ENCODE data around the gene BAHCC1.
"Not testable (repeated sequence)": the region's sequence is repeated elsewhere in the genome, so short reads cannot be mapped to it uniquely, and the experiment has no call there.

The BAHCC1 gene

DNA sequence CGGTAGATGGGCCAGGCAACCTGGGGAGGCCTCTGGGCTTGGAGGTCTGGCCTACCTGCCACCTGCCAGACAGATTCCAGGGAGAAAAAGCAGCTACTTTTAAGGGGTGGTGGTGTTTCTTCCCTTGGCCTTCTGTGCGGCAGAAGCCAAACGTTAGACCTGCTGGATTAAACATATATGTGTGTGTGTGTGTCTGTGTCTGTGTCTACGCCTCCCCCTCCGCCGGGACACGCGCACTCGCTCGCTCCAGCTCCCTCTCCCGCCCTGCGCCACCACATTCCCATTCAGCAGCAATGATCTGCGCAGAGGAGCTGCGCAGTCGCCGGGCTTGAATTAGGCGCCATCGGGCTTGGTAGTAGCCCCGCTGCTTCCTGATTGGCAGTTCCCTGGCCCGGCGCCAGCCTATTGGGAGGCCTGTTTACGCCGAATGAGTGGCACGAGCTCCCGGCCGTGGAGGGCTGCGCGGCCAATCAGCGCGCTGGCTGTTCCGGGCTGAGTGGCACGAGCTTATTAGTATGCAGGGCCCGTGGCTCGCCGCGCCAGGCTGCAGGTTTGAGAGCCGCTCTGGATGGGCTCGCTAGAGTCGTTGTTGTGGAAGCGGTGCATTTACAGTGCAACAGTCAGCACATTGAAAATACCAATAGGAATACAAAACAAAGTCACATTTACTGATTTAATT, at the start of gene BAHCC1:
Gene BAHCC1 (plus strand): TSS at position 537 of the 679 bp plus-strand sequence. CDS start 4,283 bp downstream, outside the sequence.
- DNase-seq: peak; percentile 86

DNA sequence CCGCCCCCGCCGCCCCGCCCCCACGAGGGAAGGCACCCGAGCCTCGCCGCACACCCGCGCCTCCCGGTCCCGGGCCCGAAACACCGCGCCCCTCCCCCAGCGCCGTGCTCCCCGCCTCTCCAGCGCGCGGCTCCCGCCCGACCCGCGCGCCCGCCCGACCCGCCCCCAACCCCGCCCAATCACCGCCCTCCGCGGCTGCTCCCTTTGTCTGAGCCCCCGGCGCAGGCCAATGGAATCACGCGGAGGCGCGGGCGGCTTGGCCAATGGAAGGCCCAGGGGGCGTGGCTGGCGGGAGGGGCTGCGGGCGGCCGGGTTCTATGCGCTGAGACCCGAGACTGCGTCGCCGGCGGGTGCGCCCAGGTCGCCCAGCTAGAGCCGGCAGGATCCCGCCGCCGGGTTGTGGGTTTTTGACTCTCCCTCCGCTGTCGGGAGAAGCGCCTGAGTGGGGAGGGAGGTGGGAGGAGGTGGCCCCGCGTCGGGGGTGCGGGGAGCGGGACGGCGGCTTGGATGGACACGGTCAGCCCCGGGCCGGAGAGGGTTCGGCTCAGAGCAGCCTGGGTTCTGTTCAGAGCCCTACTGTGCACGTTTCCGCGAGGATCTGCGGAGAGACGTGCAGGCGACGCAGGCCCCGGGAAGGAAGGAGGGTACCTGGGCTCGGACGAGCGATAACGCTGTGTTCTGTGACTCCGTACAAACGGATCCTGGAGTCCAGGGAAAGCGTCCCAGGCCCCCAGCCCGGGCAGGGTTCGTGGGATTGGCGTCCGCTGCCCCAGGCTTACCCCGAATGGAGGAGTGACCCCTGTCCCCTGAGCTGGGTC, 49.0 kb upstream of the BAHCC1 start:
- peak; percentile 96 for DNase-seq

DNA sequence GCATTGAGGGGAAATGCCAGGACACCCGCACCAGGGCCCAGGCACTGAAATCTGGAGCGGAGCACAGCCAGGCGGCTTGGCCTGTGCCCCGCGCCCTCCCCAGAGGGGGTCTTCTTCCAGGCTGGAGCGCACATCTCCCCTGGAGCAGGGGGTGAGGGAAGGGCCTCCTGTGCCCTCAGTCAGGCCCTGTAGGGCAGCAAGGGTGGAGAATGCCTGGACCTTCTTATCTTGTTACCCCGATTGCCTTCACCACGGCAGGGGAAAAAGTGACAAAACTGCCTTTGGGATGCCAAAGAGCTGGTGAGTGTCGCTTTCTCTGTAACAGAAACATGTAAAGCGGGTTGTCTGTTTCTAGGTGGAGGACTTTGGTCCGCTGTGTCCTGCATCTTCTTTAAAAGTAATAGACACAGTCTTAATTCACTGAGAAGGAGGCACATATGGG, 48.3 kb upstream of the BAHCC1 start:
- DNase-seq: no peak

DNA sequence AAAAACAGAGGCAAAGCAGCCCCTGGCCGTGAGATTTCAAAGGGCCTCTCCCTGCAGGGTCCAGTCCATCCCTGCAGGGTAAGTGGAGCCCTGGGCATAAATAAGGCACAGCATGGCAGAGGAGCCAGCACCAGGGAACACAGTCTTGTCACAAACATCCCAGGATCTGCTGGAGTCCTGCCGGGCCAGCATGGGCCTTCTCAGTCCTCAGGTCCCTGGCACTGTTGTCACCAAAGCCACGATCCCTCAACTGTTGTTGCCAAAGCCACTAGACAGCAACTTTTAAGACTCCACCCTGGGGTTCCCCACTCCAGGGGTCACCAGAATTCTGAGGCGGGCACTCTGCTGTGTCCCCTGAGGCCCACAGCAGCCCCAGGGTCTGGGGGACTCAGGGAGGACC, 47.8 kb upstream of the BAHCC1 start:
- no peak for DNase-seq

DNA sequence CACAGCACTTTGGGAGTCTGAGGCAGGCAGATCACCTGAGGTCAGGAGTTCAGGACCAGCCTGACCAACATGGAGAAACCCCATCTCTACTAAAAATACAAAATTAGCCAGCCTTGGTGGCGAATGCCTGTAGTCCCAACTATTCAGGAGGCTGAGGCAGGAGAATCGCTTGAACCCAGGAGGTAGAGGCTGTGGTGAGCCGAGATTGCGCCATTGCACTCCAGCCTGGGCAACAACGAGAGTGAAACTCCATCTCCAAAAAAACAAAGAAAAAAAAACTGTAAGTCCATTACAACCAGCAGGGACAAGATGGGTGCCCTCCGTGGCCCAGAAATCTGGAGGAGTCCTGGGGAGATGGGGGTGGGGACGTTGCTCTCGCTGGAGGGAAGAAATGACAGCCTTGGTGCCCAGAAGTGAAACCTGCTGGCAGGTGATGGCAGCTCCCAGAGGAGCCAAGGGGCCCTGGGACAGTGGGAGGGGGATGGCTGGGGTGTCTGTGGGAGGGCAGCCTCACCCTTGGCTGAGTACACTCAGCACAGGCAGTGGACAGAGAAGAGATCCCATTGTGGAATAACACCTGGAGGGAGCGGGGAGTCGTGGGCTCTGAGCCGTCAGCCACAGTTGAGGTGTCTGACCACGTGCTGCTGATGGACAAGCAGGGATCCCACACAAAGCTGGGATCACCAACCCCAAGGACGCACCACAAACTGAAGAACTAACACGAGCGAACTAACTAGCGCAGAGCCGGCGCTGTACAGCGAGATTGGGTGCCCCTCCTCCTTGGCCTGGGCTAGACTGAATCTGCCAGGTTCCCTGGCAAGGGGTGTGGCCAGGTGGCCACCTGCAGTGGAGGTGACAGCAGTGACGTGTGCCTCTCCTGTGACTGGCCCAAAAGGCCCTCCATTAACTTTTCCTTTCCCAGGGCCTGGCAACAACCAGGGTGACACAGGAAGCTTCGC, 46.9 kb upstream of the BAHCC1 start:
- no peak for DNase-seq

DNA sequence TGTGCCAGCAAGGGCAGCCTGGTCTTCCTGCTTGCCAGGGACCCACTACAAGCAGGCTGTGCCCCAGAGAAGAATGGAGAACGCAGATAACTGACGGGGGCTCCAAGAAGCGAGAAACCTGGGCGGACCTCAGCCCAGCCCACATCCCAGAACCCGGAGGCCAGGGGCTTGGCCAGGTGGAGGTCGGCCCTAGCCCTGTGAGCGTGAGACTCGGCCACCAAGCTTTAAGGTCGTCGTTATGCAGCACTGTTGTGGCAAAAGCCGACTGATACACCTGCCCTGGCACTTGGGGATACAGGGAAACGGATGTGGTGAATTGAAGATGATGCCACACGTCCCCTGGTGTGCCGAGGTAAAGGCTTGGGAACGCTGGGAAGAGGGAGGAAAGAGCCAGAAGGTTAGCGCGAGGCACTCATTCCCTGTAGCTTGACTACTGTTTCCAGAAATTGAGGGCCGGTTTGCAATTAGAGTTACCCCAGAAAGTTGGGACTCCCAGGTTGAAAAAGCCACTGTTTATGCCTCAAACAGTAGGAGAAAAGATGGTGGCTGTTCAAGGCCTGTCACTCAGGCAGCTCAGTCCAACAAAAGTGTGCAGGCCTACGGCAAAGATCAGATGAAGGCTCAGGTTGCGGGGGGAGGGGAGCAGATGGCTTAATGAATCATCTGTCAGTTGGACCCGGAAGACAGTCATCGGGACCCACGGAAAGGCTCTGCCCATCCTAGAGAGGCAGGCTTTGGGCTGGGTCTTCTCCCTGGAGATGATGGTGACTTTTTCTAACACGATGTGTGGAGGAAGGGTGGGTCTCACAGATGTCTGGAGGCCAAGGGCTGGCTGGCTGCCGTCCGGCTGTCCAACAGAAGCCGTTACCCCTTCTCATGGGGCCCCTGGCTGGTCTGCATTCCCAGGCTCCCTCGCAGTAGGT, 45.6 kb upstream of the BAHCC1 start:
- no peak for DNase-seq

DNA sequence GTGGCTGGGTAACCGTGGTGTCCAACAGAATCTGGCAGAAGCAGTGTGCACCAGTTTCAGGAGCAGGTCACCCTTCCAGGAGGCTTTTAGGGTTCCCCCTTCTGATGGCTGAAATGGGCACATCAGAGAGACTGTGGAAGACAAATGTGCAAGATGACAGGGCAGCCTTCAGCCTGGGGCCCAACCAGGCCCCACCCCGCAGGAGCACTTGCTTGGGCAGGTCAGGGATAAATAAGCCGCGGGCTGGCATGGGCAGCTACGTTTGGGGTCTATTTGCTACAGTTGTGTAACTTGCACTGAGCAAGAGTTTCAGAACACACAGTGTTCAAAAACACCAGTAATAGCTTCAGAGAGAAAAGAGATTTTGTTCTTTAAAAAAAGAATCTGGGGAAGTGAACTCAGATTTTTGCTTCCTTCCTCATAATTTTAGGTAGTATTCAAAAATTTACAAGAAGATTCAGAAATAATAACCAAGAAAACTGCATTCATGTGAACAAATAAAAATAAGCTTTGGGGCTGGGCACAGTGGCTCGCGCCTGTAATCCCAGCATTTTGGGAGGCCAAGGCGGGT, 44.9 kb upstream of the BAHCC1 start:
- DNase-seq: no peak

DNA sequence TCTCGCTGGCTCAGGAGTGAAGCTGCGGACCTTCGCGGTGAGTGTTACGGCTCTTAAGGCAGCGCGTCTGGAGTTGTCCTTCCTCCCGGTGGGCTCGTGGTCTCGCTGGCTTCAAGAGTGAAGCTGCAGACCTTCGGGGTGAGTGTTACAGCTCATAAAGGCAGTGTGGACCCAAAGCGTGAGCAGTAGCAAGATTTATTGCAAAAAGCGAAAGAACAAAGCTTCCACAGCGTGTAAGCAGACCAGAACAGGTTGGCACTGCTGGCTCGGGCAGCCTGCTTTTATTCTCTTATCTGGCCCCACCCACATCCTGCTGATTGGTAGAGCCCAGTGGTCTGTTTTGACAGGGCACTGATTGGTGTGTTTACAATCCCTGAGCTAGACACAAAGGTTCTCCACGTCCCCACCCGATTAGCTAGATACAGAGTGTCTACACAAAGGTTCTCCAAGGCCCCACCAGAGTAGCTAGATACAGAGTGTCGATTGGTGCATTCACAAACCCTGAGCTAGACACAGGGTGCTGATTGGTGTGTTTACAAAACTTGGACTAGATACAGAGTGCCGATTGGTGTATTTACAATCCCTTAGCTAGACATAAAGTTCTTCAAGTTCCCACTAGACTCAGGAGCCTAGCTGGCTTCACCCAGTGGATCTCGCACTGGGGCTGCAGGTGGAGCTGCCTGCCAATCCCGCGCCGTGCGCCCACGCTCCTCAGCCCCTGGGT, 43.8 kb upstream of the BAHCC1 start:
- not testable (repeated sequence) for DNase-seq

DNA sequence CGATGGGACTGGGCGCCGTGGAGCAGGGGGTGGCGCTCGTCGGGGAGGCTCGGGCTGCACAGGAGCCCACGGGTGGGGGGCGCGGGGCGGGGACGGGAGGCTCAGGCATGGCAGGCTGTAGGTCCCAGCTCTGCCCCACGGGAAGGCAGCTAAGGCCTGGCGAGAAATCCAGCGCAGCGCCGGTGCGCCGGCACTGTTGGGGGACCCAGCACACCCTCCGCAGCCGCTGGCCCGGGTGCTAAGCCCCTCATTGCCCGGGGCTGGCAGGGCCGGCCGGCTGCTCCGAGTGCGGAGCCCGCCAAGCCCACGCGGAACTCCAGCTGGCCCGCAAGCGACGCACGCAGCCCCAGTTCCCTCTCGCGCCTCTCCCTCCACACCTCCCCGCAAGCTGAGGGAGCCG, 43.2 kb upstream of the BAHCC1 start:
- not testable (repeated sequence) for DNase-seq

DNA sequence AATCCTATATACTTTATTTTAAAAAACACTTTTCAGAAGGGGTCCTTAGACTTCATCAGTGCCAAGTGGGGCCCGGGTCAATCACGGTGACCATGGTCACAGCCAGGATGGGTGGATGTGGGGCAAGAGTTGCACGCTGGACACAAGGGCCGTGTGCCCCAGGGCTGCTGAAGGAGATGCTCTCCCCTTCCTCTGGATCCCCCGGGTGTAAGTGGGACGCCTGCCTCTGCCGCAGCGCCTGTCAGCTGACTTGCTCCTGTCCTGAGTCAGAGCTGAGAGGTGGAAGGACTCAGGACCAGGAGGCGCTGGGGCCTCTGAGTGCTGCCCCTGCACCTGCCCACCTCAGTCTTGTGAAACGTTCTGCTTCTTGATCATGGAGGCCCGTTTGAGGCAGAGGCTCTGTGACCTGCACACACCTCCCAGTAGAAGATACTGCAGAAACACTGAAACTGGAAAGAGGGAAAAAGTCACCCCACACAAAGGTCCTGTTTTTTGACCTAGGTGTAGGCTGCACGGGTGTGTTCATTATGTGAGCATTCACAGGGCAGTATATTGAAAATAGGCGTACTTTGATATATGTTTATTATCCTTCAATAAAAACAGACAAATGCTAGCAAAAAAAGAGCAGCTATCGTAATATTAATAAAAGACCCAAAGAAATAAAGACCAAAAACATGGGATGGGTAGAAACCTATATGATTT, 40.9 kb upstream of the BAHCC1 start:
- no peak for DNase-seq

DNA sequence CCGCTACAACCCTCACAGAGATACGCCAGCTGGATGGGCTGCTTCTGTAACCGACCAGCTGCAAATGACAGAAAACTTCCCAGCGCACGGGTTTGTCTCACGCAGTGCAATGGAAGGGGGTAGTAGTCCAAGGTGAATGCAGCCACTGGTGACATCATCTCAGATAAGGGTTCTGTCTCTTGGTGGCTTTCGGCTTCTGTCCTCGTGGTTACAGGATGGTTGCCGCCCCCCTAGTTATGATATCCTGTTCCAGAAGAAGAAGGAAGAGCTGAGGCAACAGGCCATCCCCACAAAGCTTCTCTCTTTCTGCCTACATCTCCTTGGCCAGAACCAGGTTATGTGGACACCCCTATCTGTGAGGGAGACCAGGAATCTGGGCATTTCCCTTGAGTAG, 40.3 kb upstream of the BAHCC1 start:
- DNase-seq: no peak

DNA sequence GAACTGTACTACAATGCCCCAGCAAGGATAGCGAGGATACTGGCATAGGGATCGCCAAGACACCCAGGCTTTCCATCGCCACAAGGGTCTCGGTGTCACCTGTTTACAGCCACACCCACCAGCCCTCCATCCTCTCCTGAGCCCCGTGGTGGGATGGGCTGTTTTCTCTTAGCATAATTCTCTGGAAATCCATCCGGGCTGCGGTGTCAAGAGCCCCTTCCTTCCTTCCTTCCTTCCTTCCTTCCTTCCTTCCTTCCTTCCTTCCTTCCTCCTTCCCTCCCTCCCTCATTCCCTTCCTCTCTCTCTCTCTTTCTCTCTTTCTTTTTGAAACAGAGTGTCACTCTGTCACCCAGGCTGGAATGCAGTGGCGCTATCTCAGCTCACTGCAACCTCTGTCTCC, 36.0 kb upstream of the BAHCC1 start:
- no peak for DNase-seq

DNA sequence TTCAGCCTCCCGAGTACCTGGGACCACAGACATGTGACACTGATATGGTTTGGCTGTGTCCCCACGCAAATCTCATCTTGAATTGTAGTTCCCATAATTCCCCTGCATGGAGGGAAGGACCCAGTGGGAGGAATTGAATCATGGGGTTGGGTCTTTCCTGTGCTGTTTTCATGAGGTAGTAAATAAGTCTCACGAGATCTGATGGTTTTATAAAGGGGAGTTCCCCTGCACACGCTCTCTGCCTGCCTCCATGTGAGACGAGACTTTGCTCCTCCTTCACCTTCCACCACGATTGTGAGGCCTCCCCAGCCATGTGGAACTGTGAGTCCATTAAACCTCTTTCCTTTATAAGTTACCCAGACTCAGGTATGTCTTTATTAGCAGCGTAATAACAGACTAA, 33.3 kb upstream of the BAHCC1 start:
- DNase-seq: not testable (repeated sequence)

DNA sequence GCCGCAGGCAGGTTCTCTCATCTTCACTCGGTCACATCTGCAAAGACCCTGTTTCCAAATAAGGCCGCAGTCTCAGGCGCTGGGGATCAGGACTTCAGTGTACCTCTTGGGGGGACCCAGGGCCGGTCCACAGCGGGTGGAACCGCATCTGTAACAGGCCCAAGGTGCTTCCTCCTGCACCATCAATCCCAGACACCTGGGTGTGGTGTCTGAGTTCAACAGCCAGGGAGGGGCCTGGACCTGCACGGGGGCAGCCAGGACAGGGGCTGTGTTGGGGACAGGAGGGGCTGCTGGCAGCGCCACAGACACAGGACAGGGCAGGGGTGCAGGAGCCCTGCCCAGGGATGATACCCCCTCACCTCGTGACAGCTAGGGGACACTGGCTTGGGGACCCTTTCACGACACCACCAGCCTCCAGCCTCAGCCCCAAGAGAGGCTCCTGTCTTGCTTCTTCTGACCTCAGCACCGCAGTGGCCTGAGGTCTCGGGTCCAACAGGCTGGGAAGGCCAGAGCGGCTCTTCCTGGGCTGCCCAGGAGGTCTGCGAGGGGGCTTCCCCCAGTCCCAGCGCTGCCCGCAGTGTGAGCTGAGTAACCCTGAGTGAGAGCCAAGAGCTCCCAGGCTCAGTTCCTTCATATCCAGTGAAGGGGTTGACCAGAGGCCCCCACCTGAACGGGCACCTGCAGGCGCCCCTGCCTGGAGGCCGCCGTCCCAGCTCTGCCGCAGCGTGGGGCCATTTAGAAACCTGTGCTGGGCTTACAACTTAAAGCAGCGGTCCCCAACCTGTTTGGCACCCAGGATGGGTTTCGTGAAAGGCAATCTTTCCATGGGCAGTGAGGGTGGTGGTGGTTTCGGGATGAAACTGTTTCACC, 30.7 kb upstream of the BAHCC1 start:
- no peak for DNase-seq

DNA sequence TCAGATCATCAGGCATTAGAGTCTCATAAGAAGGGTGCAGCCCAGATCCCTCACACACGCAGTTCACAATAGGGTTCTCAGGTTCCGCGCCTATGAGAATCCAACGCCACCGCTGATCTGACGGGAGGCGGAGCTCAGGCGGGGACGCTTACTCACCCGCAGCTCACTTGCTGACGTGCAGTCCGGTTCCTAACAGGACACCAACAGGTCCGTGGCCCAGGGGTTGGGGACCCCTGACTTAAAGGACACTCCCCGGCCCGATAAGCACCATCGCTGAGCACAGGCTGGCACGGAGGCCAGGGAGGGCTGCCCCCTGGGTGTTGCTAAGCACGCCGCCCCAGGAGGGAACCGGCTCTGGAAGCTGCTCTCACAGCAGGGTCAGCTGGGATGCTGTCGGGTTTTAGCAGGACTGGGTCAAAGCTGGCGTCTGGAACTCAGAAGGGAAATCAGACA, 30.1 kb upstream of the BAHCC1 start:
- peak; percentile 25 for DNase-seq

DNA sequence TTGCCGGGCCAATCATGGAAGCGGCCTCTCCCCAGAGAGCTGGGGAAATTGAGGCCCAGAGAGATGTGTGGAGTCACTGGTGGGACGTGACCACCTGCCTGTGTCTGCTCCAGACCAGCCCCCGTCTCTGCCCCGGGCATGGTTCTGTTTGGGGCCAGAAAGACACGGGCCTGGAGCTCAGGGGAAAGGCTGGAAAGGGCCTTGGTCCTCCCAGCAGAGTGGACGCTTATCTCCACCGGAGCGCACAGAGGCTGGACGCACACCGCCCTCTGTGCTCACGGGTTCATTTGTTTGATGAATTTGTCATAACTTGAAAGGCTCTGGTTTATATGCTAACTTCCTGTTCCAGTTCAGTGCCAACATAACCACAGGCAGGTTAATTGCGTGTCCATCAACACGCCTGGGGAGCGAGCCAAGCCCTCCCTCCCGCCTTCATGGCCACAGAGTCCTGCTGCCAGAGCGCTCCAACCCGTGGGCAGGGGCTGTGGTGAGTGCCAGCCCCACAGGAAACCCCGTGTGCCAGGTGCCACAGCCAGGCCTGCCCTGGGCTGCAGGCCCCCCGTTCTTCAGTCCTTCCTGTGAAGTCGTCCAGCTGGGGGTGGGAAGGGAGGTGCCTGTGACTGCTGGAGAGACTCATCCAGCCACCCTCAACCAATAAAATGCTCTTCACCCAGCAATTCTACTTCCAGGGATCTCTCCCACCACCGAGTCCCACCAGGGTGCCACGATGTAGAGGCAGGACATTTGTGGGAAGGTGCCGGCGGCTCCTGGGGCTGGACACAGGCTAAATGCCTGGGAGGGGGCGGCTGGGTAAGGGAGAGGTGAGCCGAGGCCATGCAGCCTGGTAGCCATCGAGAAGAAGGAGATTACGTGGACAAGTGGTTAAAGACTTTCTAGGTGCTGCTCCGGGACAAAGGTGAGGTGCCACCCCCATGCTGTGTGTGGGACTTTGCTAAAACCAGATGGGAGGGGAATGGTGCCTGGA, 29.4 kb upstream of the BAHCC1 start:
- DNase-seq: peak; percentile 14

DNA sequence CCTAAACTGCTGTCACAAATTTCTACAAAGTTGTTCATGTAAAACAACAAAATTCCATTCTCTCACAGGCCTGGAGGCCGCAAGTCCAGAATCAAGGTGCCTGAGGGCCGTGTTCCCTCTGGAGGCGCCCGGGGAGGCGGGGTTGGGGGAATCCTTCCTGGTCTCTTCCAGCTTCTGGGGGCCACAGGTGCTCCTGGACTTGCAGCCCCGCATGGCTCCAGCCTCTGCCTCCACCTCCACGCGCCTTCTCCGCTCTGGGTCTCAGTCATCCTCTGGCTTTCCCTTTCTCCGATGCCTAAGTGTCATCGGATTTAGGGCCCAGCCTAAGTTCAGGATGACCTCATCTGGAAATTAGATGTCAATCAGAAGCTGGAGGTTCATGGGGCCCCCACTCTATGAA, 28.6 kb upstream of the BAHCC1 start:
- DNase-seq: no peak

DNA sequence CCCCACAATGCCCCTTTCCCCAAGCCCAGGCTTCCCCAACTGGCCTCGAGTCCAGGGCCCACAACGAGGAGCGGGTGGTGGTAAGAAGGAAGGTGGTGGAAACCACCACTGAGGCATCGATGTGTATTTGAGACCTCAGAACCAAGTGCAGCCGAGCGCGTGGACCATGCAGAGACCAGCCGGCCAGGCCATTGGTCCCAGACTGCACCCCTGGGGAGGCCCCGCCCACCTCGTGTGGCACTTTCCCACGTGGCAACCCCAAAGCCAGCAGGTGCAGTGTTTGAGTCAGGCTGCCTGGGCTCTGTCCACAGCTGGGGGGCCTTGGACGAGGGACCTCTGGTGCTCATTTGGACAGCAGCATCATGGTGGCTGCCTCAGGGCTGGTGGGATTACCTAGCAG, 28.1 kb upstream of the BAHCC1 start:
- no peak for DNase-seq

All from activated naive CD4-positive, alpha-beta T cell treated with Interleukin-2 at 50 U/mL for 16 hours (primary cell).